Measurements from ENCODE around the gene XAGE1B.
"Not testable (repeated sequence)": the region's sequence is repeated elsewhere in the genome, so short reads cannot be mapped to it uniquely, and the experiment has no call there.

- TF ChIP-seq CTCF, POLR2A (IDR thresholded peaks at IDR 0.05): not testable (repeated sequence)
These were observed at the start of gene XAGE1B for GRCh38 chrX:52516987-52517325.
